ENCODE data around the gene PLAAT2. TPM values are rescaled to one million over a fixed set of nuclear protein-coding genes. Genes with fewer than 3 reads are reported as not detected.
"Not testable (repeated sequence)": the region's sequence is repeated elsewhere in the genome, so short reads cannot be mapped to it uniquely, and the experiment has no call there.

The PLAAT2 gene
- polyA plus RNA-seq, 3 donors, result not detected

DNA sequence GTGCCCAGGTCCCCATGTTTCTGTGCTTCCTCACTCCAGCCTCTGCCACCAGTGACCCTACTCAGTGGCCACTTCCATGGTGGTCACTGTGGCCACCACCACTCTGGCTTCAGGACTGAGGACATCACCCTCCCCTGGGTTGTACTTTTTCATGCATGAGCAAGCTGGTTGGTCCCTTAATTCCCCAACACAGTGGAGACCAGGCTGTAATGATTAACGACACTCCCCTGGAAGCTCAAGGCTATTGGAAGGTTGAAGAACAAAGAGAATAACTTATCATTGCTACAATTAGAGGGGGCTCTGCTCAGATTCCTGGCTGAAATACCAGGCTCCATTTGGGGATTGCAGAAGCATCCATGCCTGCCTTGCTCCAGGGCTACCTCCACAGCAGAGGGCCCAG is 16.1 kb downstream of the PLAAT2 start:
- H3K36me3 ChIP-seq (replicated peaks in 1 of 2; ENCODE audit: control insufficient read depth in 1 of 2, insufficient read depth in 2 of 2, low read length in 2 of 2), result peaks cover 0 to 11% of the 10 kb centered on the region in 2 donors
- H3K9me3 Mint-ChIP-seq, result no peaks in the 10 kb centered on the region
- H3K36me3 Mint-ChIP-seq, result peaks cover 19 to 28% of the 10 kb centered on the region in 2 donors

DNA sequence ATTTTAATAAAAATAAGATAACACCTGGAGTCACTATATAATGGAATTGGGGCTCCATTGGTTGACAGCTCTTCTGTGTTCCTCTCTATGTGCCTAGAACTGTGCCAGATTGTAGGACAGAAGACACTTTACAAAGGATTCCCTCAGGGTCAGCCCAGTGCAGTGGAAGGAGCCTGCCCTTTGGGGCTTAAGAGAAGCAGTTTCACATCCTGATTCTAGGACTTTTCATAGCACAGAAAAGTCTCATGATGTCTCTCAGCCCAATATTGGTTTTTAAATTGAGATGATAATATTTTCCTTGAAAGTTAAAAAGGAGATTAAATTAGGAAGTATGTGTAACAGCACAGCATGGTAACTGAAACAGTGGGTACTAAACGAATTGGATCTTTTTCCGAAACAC is 19.5 kb downstream of the PLAAT2 start:
- WGBS (ENCODE audit: insufficient coverage), result no CpG with 5 or more reads among the region's 2 CpGs
- Mint-ChIP-seq H3K27ac (no peak overlapping the region), H3K27me3 (ENCODE audit: low read depth in 3 of 3) (no peaks in the 10 kb centered on the region)

More for the DNA sequence above, 16.1 kb downstream of the PLAAT2 start:
- Histone ChIP-seq H3K4me2 (replicated peaks; ENCODE audit: extremely low read depth, low read length, poor library complexity, severe bottlenecking) (no peak overlapping the region), H3K9me3 (replicated peaks in 1 of 2; ENCODE audit: control insufficient read depth in 1 of 2, insufficient read depth in 1 of 2, low read length in 2 of 2) (no peaks in the 10 kb centered on the region), H2AFZ (ENCODE audit: insufficient read depth, low read depth, low read length, poor library complexity, severe bottlenecking) (no peak overlapping the region), H3K4me3 (replicated peaks in 1 of 3; ENCODE audit: low read depth in 2 of 3, low read length in 3 of 3) (no peak overlapping the region), H3K27ac (ENCODE audit: low read depth in 1 of 2, low read length in 2 of 2) (no peak overlapping the region), H3K27me3 (ENCODE audit: control insufficient read depth in 2 of 2, insufficient read depth in 2 of 2, low read length in 2 of 2) (no peaks in the 10 kb centered on the region), H3K4me1 (ENCODE audit: control insufficient read depth in 1 of 2, insufficient read depth in 2 of 2, low read length in 2 of 2) (peaks cover 0 to 4% of the 10 kb centered on the region in 2 donors), H3K79me2 (ENCODE audit: insufficient read depth, low read length) (no peaks in the 10 kb centered on the region), H4K20me1 (ENCODE audit: insufficient read depth, low read length) (no peaks in the 10 kb centered on the region), H3K9ac (ENCODE audit: insufficient read depth, low read length, poor library complexity, severe bottlenecking) (no peak overlapping the region)
- TF ChIP-seq, protein P1, sequence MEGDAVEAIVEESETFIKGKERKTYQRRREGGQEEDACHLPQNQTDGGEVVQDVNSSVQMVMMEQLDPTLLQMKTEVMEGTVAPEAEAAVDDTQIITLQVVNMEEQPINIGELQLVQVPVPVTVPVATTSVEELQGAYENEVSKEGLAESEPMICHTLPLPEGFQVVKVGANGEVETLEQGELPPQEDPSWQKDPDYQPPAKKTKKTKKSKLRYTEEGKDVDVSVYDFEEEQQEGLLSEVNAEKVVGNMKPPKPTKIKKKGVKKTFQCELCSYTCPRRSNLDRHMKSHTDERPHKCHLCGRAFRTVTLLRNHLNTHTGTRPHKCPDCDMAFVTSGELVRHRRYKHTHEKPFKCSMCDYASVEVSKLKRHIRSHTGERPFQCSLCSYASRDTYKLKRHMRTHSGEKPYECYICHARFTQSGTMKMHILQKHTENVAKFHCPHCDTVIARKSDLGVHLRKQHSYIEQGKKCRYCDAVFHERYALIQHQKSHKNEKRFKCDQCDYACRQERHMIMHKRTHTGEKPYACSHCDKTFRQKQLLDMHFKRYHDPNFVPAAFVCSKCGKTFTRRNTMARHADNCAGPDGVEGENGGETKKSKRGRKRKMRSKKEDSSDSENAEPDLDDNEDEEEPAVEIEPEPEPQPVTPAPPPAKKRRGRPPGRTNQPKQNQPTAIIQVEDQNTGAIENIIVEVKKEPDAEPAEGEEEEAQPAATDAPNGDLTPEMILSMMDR (IDR thresholded peaks at IDR 0.05), result no peak
- DNase-seq, result no peak
- H3K27ac Mint-ChIP-seq, result no peak overlapping the region
- intact Hi-C loops (cut with micrococcal nuclease), result no loop called here
- peaks cover 0 to 9% (median 6%) of the 10 kb centered on the region in 3 donors for H3K27me3 Mint-ChIP-seq (ENCODE audit: low read depth in 3 of 3)
- no peak overlapping the region for H3K4me3 Mint-ChIP-seq
- H3K4me1 Mint-ChIP-seq, result peaks cover 15% of the 10 kb centered on the region
- no CpG with 5 or more reads among the region's 1 CpG for WGBS (ENCODE audit: insufficient coverage)

DNA sequence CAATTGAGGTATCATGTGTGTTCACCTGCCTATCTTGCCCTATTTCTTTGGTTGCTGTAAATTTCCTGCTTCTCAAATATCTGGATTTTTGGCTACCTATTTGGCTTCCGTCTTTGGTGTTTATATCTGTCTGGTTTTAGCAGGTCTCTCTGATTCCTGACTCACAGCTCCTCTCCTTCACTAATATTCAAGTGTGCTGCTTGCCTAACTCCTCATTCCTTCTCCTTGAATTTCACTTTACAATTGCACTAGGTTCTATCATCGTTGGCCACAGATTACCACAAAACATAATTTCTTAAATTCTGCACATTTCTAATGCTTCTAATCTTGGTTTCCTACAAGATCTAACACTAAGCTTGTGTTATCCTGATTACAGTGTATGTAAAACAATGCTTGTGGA is 20.7 kb downstream of the PLAAT2 start:
- H3K79me2 ChIP-seq (ENCODE audit: insufficient read depth, low read length); H3K4me3 Mint-ChIP-seq; H3K27me3 Mint-ChIP-seq (ENCODE audit: low read depth in 3 of 3); H3K27ac ChIP-seq (ENCODE audit: low read depth in 1 of 2, low read length in 2 of 2); intact Hi-C loops (cut with micrococcal nuclease); DNase-seq; H3K4me2 ChIP-seq (replicated peaks; ENCODE audit: extremely low read depth, low read length, poor library complexity, severe bottlenecking); H3K9me3 ChIP-seq (replicated peaks in 1 of 2; ENCODE audit: control insufficient read depth in 1 of 2, insufficient read depth in 1 of 2, low read length in 2 of 2); H3K27ac Mint-ChIP-seq; H3K4me3 ChIP-seq (replicated peaks in 1 of 3; ENCODE audit: low read depth in 2 of 3, low read length in 3 of 3); H2AFZ ChIP-seq (ENCODE audit: insufficient read depth, low read depth, low read length, poor library complexity, severe bottlenecking); H3K27me3 ChIP-seq (ENCODE audit: control insufficient read depth in 2 of 2, insufficient read depth in 2 of 2, low read length in 2 of 2); H3K9ac ChIP-seq (ENCODE audit: insufficient read depth, low read length, poor library complexity, severe bottlenecking); H3K9me3 Mint-ChIP-seq; H4K20me1 ChIP-seq (ENCODE audit: insufficient read depth, low read length): not testable (repeated sequence)
- Histone ChIP-seq H3K36me3 (replicated peaks in 1 of 2; ENCODE audit: control insufficient read depth in 1 of 2, insufficient read depth in 2 of 2, low read length in 2 of 2) (peaks cover 0 to 11% of the 10 kb centered on the region in 2 donors), H3K4me1 (ENCODE audit: control insufficient read depth in 1 of 2, insufficient read depth in 2 of 2, low read length in 2 of 2) (peaks cover 14 to 16% of the 10 kb centered on the region in 2 donors)
- Mint-ChIP-seq H3K4me1 (peaks cover 32% of the 10 kb centered on the region), H3K36me3 (peaks cover 23 to 36% of the 10 kb centered on the region in 2 donors)
- no CpG with 5 or more reads among the region's 2 CpGs for WGBS (ENCODE audit: insufficient coverage)

More for the DNA sequence above, 19.5 kb downstream of the PLAAT2 start:
- DNase-seq, result no peak
- H2AFZ ChIP-seq (ENCODE audit: insufficient read depth, low read depth, low read length, poor library complexity, severe bottlenecking), result no peak overlapping the region
- H3K9me3 ChIP-seq (replicated peaks in 1 of 2; ENCODE audit: control insufficient read depth in 1 of 2, insufficient read depth in 1 of 2, low read length in 2 of 2), result no peaks in the 10 kb centered on the region
- H3K27me3 ChIP-seq (ENCODE audit: control insufficient read depth in 2 of 2, insufficient read depth in 2 of 2, low read length in 2 of 2), result no peaks in the 10 kb centered on the region
- TF ChIP-seq, protein P1 (IDR thresholded peaks at IDR 0.05), result no peak
- H3K27ac ChIP-seq (ENCODE audit: low read depth in 1 of 2, low read length in 2 of 2), result no peak overlapping the region
- H3K9ac ChIP-seq (ENCODE audit: insufficient read depth, low read length, poor library complexity, severe bottlenecking), result no peak overlapping the region
- Mint-ChIP-seq H3K4me3 (no peak overlapping the region), H3K9me3 (no peaks in the 10 kb centered on the region), H3K4me1 (peaks cover 20% of the 10 kb centered on the region), H3K36me3 (peaks cover 23 to 34% of the 10 kb centered on the region in 2 donors)
- intact Hi-C loops (cut with micrococcal nuclease), result no loop called here
- H3K79me2 ChIP-seq (ENCODE audit: insufficient read depth, low read length), result no peaks in the 10 kb centered on the region
- peaks cover 0 to 11% of the 10 kb centered on the region in 2 donors for H3K36me3 ChIP-seq (replicated peaks in 1 of 2; ENCODE audit: control insufficient read depth in 1 of 2, insufficient read depth in 2 of 2, low read length in 2 of 2)
- H4K20me1 ChIP-seq (ENCODE audit: insufficient read depth, low read length), result no peaks in the 10 kb centered on the region
- H3K4me2 ChIP-seq (replicated peaks; ENCODE audit: extremely low read depth, low read length, poor library complexity, severe bottlenecking), result no peak overlapping the region
- H3K4me1 ChIP-seq (ENCODE audit: control insufficient read depth in 1 of 2, insufficient read depth in 2 of 2, low read length in 2 of 2), result peaks cover 2 to 6% of the 10 kb centered on the region in 2 donors
- no peak overlapping the region for H3K4me3 ChIP-seq (replicated peaks in 1 of 3; ENCODE audit: low read depth in 2 of 3, low read length in 3 of 3)

All from CD14-positive monocyte (primary cell).